A172 (cell line): ENCODE measurements around the gene EPHA6. TPM values are rescaled to one million over a fixed set of nuclear protein-coding genes. Genes with fewer than 3 reads are reported as not detected.
"Not testable (repeated sequence)": the region's sequence is repeated elsewhere in the genome, so short reads cannot be mapped to it uniquely, and the experiment has no call there.

Source experiments
- DNase-seq: peaks from one replicate; pipeline ENCODE4 v3.0.0-alpha.2; 2015; ENCODE audit warnings: low spot score
- total RNA-seq: library from RNA; depleted of rRNA; stranded (reverse); fragments of >200 nt; shearing (Covaris generic); gene quantifications from 2 replicates; pipeline ENCODE4 v1.2.3, GENCODE V29; 2014

Gene EPHA6
- total RNA-seq, 1 experiment from 2014 or later, result not detected

DNA sequence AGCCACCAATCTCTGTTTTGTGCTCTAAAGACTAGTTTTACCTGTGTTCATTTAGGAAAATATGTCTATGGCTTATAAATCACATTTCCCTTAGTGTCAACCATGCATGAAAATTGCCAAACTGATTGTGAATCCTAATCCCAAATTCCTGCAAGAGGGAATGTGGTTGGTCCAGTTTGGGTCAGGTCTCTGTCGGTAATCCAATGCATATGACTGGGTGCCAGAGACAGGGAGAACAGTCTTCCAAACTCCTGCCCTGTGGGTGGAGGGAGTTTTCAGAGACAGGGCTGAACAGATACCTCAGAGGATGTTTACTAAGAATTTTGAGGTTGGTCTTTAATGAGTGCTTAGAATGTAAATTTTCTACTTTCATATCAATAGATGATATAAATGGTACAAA is 649.6 kb downstream of the EPHA6 start:
- no peak for DNase-seq

- no peak for DNase-seq
Measured at GRCh38 chr3:97470481-97470880, 656.1 kb downstream of the EPHA6 start.

GRCh38 chr3:97479740-97480139 is 665.3 kb downstream of the EPHA6 start:
- DNase-seq, result no peak

GRCh38 chr3:97480696-97481289 is 666.4 kb downstream of the EPHA6 start:
- DNase-seq, result not testable (repeated sequence)

DNA sequence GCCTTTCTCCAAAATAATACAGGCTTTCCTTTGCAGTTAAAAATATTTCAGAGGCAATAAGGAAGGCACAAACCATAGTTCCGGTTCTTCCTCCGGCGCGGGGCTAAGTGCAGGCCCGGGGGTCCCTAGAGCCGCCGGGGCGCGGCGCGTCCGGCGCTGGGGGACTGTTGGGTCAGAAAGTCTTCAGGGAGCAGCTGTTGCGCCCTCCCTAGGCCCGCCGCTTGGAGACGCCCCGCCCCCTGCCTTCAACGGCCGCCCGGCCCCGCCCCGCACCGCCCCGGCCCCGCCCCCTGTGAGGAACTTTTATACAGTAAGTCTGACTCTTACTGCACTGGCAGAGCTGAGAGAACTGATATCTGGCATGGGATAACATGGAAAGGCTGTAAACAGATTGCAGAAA is 667.0 kb downstream of the EPHA6 start:
- no peak for DNase-seq

- DNase-seq, result no peak
Measured at GRCh38 chr3:97485206-97485605, 670.8 kb downstream of the EPHA6 start.

DNA sequence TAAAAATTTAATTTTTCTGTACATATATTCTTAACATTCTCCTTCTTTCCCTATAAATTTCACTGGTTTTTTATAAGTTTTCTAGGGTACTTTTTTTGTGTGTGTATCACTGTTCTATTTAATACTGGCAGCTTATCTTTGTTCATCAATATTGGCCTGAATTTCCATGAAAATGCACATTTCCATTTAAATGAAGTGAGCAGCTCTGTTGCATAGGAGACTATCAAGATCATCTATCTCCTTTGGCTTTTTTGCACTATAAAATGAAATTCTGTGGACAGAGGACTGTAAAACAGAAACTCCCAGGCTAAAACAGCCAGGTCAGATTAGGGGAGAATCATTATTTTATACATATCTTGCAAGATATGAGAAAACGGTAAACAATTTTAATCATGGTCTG is 673.2 kb downstream of the EPHA6 start:
- DNase-seq, result no peak

DNA sequence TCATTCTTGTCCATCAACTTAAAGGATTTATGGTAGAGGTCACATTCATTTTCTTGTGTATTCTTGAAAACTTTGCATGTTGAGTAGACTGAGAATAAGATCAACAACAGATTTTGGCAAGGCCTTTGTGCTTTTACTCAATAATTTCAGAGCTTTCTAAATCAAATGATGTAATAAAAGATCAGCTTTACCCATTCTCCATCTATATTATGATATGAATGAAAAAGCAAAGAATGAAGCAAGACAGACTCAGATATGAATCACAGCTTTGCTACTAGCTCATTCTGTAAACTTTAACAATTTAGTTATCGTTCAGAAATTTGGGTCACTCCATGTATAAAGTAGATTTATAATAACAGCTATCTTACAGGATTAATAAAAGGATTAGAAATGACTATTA is 674.3 kb downstream of the EPHA6 start:
- no peak for DNase-seq

DNA sequence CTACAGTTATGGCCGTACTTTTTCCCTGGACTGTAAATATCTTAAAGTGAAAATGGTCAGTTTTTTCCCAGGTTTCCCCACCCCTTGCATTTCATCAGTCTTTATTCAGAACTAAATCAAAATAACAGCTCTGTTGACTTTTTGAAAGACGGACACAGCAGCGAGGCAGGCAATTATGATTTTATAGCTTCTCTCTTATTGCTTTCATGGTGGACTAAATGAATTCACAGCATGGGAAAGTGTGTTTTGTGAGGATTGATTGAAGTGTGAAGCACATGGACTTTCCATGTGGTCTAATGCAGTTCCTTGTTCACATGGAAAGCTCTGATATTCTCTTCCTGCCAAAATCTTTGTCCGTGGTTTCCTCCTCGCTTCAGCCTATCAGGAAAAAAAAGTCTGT is 681.5 kb downstream of the EPHA6 start:
- no peak for DNase-seq

GRCh38 chr3:97497138-97497537 is 682.7 kb downstream of the EPHA6 start:
- DNase-seq, result no peak

DNA sequence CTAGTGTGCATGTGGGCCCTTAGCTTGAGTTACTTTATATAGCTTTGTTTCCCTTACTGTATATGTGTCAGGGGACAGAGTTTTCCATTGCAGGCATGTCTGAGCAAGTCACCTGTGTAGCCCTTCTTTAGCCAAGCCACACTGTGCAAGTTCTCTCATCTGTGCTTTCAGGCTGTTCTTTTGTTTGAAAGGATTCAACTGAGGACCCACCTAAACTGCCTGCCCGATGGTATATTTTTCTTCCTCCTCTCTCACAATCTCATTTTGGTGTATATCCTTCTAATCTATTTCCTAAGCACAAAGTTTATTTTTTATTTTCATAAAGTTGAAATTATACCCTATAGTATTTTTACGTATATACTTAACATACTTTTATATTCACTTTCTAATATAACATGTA is 690.1 kb downstream of the EPHA6 start:
- no peak for DNase-seq

- DNase-seq, result no peak
Measured at GRCh38 chr3:97510795-97511194, 696.4 kb downstream of the EPHA6 start.

DNA sequence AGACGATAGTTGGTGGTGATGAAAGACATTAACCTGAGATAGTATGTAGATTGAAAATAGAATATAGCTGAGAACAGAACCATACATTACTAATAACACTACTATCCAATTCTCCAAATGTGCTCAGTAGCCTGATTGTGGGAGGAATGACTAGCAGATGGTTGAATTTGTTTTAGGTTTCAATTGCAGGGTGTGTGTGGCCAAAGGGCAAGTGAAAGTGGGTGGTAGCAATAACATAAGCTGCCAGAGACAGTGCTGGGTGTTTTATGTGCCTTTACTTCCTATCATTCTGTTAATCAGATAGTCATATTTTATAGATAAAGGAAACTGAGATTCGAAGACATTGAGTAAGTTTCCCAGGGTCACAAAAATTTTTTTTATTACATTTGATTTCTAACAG is 700.7 kb downstream of the EPHA6 start:
- DNase-seq, result no peak

DNA sequence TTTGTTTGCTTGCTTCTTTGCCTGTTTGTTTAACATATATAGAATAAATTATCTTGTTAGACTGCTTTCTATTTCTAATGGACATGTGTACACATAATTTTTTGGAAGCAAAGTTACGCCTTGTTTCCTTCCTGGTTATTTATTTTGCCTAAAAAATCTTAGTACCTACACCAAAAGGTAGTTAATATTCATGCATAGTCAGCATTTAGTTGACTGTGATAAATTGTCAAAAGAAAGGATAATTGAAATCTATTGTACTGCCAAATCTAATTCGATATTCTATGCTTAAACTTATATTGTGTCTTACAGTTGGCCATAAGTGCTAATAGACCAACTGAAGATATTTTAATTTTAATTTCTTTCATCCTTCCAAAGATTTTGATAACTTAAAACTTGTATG is 716.3 kb downstream of the EPHA6 start:
- DNase-seq, result no peak

GRCh38 chr3:97547573-97547972 is 733.2 kb downstream of the EPHA6 start:
- DNase-seq, result not testable (repeated sequence)

GRCh38 chr3:97550408-97550807 is 736.0 kb downstream of the EPHA6 start:
- DNase-seq, result no peak

- DNase-seq, result no peak
Measured at GRCh38 chr3:97552186-97552585, 737.8 kb downstream of the EPHA6 start.

DNA sequence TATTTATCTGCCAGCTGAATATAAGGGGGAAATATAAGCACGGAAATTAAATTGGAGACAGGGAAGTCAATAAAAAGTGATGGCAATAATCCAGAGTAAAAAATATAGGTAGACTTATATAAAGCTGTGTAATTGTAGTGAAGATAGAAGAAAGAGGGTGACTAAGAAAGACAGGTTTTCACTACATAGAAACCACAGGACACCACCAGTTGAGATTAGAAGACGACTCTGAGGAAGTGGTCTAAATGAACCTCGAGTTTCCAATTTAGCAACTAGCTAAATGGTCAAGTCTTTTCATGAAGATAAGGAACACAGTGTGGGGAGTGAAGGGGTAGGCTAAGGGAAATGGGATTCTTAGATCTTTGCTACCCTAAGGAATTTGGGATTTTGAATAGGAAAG is 761.3 kb downstream of the EPHA6 start:
- DNase-seq, result no peak

- DNase-seq, result no peak
Measured at GRCh38 chr3:97576221-97576620, 761.8 kb downstream of the EPHA6 start.

DNA sequence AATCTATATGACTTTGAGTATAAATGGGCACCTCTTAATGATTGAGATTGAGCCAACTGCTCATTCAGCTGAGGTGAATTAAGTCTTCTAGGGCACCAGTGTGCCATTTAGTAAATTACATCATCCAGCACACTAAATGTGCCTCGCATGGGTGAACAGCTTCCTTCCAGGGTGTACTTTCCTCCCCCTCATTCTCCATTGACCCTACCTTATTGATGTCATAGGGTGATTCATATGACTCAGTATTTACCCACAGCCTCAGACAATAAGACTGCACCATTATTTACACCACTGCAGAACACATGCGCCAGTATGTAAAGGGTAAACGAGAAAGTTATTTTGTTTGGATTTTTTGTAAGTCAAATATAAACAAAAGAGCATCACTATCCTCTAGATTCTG is 765.0 kb downstream of the EPHA6 start:
- DNase-seq, result no peak

- DNase-seq, result no peak
Measured at GRCh38 chr3:97610626-97611025, 796.2 kb downstream of the EPHA6 start.

DNA sequence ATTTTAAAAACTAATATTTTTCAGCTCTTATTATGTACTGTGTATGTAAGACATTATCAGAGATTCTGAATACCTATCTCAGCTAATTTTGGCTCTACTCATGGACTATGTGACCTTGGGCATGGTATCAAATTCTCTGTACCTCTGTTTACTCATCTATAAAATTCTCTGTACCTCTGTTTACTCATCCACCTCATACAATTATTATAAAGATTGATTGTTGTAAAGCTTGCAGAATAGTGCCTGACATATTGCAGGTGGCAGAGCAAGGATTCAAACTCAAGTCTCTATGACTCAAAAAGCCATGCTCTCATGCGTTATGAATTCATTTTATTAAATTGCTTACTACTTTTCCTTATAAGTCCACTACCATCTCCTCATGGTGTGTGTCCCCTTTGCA is 798.2 kb downstream of the EPHA6 start:
- no peak for DNase-seq

GRCh38 chr3:97613139-97613538 is 798.7 kb downstream of the EPHA6 start:
- no peak for DNase-seq

DNA sequence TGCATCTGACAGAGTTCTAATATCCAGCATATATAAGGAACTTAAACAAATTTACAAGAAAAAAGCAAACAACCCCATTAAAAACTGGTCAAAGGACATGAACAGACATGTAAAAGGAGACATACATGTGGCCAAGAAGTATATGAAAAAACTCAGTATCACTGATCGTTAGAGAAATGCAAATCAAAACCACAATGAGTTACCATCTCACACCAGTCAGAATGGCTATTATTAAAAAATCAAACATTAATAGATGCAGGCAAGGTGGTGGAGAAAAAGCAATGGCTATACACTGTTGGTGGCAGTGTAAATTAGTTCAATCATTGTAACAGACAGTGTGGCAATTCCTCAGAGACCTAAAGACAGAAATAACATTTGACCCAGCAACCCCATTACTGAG is 806.1 kb downstream of the EPHA6 start:
- DNase-seq, result not testable (repeated sequence)

DNA sequence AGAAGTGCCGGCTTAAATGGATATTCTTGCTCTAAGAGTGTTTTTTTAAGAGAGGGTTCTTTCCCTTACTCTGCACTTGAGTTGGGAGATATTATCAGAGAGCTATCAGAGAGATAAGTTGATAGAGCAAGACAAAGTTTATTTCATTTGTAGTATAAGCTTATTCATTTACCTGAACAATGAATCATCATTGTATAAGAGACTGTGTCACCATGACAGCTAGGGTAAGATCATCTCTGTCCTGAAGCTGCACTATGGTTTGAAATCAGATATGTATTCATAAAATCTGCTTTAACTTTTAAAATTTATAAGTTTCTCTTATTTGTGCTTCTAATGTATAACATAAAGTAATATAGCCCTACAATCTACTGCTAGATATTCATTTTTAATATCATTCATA is 822.1 kb downstream of the EPHA6 start:
- DNase-seq, result no peak
